Measurements from ENCODE around the gene FKTN.
"Not testable (repeated sequence)": the region's sequence is repeated elsewhere in the genome, so short reads cannot be mapped to it uniquely, and the experiment has no call there.

Gene FKTN

DNA sequence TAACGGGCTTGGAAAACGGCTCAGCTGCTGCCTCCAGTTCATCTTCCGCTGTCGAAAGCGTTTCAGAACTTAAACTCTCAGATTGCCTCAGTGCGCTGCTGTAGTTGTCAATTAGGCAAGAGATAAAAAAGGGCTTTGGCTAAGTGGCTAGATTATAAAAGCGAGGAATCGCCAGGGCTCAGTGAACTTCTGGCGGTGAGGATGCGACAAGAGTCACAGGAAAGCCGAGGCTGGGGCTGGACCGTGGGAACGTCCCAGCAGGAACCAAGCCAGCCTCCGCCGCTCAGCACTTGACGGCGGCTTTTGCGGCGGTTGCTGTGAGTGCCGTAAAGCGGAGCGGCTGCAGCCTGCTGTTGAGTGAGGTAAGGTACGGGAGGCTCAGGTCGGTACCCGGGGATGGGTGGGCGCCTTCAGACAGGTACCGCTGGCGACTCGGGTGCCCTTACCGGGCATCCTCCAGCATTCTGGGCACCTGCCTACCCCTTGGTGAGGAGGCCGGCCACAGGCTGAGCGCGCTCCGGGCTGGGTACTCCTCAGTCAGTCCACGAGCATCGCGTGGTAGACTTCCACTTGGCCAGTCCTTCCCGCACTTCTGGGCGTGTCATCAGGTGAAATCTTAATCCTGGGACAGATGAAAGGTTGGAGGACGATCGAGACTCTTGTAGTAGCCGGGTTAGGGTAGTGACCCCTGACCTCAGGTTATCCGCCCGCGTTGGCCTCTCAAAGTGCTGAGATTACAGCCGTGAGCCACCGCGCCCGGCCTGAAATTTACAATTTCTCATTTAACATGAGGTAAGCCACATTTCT, at the start of gene FKTN:
Gene FKTN, plus strand, starts transcription at position 328 of the 807 bp plus-strand sequence. CDS start 16,902 bp downstream, outside the sequence.
- in situ Hi-C loops (cut with HindIII; ENCODE audit: low sequenced_read_pairs), result no loop called here

DNA sequence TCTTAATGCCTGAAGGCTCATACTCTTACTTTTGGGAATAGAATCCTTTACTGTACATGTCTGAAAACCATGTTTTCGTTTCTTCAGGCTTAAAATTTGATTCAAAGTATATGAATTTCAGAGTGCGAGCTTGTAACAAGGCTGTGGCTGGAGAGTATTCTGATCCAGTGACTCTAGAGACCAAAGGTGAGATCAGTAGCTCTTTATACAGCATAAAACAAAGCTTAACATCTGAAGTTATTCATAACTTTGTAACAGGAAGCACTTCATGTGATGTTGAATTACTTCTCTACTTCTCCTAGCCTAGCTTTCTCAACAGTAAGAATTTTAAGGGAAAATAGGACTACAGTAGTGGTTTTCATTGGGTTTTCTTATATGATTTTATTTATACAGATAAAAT, 49.4 kb upstream of the FKTN start:
- in situ Hi-C loops (cut with HindIII; ENCODE audit: low sequenced_read_pairs), result no loop called here

DNA sequence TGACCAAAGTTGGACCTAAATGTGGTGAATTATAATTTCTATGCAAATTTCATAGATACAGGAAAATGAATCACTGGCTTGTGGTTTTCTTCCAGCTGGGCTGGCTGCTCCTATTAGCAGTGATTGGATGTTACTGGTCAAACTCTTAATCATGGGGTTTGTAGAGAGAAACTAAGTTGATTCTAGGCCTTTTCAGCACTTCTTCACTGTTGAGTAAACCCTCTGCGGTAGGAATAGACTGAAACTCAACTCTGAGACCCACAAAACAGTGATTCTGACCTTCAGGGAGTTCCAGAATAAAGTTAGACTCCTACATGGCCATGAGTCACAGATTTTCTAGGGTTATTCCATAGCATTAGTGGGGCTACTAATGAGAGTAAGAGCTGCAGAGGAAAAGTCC, 47.9 kb upstream of the FKTN start:
- in situ Hi-C loops (cut with HindIII; ENCODE audit: low sequenced_read_pairs), result no loop called here

DNA sequence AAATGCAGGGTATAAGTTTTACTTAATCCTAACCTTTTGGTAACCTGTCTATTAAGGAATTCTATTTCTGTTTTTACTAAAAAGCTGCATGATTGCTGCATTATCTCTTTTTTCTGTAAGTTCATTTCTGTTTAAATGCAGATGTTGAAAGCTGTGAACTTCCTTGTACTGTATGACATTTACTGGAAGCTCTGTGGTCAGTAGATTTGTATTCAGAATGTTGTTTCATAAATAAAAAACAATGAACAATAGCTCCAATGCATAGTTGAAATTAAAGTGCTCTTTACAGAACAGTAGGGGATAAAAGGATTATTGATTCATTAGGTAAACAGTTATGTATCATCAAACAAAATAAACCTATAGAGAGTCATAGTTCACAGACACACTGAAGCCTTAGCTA, 46.5 kb upstream of the FKTN start:
- in situ Hi-C loops (cut with HindIII; ENCODE audit: low sequenced_read_pairs), result no loop called here

DNA sequence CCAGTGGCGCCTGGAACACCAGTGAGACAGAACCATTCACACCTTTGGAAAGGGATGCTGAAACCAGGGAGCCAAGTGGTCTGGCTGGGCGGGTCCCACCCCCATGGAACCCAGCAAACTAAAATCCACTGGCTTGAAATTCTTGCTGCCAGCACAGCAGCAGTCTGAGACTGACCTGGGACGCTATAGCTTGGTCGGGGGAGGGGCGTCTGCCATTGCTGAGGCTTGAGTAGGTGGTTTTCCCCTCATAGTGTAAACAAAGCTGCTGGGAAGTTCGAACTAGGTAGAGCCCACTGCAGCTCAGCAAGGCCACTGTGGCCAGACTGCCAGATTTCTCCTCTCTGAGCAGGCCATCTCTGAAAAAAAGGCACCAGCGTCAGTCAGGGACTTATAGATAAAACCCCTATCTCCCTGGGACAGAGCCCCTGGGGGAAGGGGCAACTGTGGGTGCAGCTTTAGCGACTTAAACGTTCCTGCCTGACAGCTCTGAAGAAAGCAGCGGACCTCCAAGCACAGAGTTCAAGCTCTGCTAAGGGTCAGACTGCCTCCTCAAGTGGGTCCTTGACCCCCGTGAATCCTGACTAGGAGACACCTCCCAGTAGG, 42.0 kb upstream of the FKTN start:
- in situ Hi-C loops (cut with HindIII; ENCODE audit: low sequenced_read_pairs), result no loop called here

DNA sequence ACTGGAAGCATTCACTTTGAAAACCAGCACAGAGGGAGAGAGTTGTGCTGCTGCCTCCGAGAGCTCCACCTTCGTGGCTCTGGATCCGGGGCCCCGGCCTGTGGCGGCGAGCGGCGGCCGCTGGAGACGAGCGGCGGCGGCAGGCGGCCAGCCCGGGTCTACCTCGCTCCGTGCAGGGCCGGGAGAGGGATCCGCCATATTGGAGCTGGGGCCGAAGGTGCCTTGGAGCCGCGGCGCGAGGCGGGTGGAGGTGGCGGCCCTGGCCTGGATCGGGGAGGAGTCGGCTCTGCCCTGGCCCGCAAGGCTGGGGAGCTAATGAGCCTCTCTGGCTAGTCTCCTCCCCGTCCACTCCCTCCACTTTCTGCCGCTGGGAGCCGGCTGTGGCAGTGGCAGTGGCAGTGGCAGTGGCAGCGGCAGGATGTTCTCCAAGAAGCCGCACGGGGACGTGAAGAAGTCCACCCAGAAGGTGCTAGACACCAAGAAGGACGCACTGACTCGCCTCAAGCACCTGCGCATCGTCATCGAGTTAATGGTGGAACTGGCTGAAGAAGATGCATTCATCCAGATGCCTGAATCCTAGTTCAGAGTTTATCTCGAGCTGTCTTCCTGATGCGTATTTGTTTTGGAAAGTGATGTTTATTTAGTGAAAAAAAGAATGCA, 38.1 kb upstream of the FKTN start:
- in situ Hi-C loops (cut with HindIII; ENCODE audit: low sequenced_read_pairs), result not testable (repeated sequence)

DNA sequence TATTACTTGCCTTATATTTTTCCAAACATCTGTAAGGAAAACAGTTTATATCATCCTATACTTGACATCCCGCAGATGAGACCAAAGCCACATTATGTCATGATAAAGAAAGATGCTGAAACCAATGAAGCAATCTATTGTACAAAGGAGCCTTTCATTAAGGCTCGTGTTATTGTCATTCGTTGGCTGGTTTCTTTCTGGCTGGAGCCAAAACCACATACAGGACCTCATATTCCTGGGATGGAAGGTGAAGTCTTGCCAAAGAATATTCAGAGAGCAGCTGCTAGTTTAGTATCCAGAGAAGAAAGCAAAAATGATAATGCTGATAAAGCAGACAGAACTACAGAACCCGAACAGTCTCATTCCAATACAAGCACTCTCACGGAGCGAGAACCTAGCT, 36.9 kb upstream of the FKTN start:
- in situ Hi-C loops (cut with HindIII; ENCODE audit: low sequenced_read_pairs), result not testable (repeated sequence)

DNA sequence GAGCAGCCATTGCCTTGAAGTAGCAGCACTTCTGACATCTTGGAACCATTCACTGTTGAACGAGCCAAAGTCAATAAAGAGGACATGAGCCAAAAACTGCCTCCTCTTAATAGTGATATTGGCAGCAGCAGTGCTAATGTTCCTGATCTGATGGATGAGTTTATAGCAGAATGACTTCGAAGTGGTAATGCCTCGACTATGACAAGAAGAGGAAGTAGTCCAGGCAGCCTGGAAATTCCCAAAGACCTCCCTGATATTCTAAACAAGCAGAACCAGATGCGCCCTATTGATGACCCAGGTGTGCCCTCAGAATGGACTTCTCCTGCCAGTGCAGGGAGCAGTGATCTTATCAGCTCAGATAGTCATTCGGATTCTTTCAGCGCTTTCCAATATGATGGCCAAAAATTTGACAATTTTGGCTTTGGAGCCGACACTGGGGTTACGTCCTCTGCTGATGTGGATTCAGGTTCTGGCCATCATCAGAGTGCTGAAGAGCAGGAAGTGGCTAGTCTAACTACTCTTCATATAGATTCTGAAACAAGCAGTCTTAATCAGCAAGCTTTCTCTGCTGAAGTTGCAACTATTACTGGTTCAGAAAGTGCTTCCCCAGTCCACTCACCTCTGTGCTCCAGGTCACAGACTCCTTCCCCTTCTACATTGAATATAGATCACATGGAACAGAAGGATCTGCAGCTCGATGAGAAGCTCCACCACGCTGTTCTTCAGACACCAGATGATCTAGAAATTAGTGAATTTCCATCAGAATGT, 35.1 kb upstream of the FKTN start:
- in situ Hi-C loops (cut with HindIII; ENCODE audit: low sequenced_read_pairs), result not testable (repeated sequence)

DNA sequence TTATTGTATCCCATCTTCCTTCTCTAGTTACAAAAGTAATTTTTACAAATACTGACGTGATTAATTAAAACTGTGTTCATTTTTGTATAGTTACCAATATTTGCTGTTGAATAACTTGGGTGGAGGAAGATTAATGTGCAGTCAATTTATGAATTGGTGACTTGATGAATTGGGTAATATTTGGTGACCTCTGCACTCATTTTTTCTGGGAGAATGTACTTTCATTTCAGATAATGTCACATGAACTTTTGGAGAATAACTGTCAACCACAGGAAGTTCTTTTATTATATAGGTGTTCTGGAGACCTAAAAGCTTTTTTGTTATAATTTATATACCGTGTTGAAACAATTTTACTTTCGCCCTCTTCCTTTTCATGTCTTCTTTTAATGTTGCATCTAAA, 26.4 kb upstream of the FKTN start:
- in situ Hi-C loops (cut with HindIII; ENCODE audit: low sequenced_read_pairs), result no loop called here

DNA sequence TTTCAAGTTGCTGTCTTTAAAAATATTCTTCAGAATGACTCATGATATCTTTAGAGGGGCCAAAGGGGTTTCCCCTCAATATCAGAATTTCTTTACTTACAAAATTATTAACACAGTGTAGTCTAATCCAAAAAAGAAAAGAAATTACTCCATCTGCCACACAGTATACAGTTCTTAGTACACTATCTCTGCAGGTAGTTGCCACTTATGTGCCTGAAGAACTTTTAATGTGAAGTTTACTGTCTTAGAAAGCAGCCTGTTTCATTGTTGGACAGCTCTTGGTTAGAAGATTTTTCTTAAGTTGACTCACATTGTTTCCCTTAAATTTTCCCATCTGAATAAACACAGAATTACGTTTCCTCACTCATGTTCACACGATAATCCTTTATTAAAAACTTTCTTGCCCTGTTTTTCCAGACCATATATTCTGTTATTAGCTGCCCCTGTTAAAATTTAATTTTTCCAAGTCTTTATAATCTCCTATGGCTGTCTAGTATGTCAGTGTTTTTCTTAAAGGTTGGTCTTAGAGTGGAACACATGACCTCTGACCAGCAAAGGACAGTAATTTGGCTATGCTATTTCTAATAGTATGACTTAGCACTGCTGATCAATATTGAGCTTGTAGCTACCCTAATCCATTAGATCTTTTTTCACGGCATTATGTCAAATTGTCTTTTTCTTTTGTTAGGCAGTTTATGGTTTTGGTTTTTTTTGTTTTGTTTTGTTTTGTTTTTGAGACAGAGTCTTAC, 21.8 kb upstream of the FKTN start:
- in situ Hi-C loops (cut with HindIII; ENCODE audit: low sequenced_read_pairs), result no loop called here

DNA sequence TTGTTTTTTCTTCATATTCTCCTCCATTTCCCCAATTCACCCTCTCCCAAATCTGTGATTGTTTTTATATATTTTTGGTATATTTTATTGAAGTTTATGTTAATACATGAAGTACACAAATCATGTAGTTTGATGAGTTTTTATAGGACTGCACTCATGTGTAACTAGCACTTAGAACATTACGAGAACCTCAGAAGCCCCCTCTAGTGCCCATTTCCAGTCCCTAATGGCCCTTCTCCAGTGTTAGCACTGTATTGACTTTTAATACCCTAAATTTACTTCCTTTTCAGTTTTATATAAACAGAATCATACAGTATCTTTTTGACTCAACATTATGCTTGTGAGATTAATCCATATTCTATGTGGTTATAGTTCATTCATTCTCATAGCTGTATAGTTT, 18.5 kb upstream of the FKTN start:
- in situ Hi-C loops (cut with HindIII; ENCODE audit: low sequenced_read_pairs), result no loop called here

DNA sequence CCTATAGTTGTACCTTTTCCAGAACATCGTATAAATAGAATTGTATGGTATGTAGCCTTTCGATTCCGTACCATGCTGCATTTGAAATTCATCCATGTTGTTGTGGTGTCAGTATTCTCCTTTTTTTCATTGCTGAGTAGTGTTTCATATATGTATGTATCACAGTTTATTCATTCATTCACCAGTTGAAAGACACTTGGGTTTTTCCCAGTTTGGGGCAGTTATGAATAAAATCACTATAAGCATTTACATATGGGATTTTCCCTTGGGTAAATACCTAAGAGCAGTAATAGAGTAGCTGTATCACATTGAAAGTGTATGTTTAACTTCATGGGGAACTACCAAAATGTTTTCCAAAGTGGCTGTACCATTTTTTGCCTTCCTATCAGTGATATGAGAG, 16.1 kb upstream of the FKTN start:
- in situ Hi-C loops (cut with HindIII; ENCODE audit: low sequenced_read_pairs), result no loop called here

DNA sequence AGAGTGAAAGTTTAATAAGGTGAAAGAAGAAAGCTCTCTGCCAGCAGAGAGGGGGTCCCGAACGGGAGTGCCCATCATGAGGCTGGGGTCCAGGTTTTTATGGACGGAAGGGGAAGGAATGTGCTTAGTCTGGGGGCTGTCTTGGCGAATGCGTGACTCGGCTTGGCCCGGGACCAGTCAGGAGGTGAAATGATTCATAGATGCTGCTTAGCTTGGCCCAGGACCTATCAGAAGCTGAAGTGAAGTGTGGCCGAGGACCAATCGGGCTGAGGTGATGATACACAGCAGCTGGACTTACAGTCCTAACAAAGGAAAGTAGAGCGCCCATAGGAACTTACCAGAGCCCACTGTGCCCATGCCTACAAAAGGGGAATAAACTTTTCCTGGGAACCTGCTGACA, 3.9 kb upstream of the FKTN start:
- in situ Hi-C loops (cut with HindIII; ENCODE audit: low sequenced_read_pairs), result no loop called here

DNA sequence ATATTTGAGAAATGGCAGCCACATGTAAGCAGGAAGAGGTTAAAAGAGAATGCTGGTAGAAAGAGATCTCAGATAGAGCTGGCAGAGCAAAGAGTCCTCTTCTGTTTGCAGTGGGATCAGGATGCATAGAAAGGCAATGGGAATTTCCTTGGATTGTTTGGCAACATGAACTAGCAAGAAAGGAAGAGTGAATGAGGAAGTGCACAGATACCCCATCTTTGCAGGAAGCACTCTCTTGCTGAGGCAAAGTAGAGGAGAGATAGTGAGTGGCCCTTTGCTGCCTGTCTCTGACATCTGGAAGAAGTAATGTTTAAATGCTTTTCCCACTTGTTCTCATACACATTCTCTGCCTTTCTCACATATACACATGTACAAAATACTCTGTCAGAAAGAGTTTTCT, 14.5 kb downstream of the FKTN start:
- in situ Hi-C loops (cut with HindIII; ENCODE audit: low sequenced_read_pairs), result no loop called here

DNA sequence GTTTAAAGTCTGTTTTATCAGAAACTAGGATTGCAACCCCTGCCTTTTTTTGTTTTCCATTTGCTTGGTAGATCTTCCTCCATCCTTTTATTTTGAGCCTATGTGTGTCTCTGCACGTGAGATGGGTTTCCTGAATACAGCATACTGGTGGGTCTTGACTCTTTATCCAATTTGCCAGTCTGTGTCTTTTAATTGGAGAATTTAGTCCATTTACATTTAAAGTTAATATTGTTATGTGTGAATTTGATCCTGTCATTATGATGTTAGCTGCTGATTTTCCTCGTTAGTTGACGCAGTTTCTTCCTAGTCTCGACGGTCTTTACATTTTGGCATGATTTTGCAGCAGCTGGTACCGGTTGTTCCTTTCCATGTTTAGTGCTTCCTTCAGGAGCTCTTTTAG, 22.0 kb downstream of the FKTN start:
- in situ Hi-C loops (cut with HindIII; ENCODE audit: low sequenced_read_pairs), result not testable (repeated sequence)

DNA sequence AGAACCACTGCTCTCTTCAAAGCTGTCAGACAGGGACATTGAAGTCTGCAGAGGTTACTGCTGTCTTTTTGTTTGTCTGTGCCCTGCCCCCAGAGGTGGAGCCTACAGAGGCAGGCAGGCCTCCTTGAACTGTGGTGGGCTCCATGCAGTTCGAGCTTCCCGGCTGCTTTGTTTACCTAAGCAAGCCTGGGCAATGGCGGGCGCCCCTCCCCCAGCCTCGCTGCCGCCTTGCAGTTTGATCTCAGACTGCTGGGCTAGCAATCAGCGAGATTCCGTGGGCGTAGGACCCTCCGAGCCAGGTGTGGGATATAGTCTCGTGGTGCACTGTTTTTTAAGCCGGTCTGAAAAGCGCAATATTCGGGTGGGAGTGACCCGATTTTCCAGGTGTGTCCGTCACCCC, 23.6 kb downstream of the FKTN start:
- in situ Hi-C loops (cut with HindIII; ENCODE audit: low sequenced_read_pairs), result not testable (repeated sequence)

DNA sequence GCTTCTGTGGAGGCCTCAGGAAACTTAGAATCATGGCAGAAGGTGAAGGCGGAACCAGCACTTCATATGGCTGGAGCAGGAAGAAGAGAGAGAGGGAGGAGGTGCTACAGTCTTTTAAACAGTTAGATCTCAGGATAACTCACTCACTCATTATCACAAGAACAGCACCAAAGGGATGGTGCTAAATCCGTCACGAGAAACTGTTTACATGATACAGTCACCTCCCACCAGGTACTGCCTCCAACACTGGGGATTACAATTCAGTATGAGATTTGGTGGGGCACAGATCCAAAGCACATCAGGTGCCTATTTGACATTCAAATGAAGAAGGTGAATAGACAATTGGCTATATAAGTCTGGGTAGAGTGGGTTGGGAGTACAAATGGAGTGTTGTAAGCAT, 35.2 kb downstream of the FKTN start:
- in situ Hi-C loops (cut with HindIII; ENCODE audit: low sequenced_read_pairs), result no loop called here

DNA sequence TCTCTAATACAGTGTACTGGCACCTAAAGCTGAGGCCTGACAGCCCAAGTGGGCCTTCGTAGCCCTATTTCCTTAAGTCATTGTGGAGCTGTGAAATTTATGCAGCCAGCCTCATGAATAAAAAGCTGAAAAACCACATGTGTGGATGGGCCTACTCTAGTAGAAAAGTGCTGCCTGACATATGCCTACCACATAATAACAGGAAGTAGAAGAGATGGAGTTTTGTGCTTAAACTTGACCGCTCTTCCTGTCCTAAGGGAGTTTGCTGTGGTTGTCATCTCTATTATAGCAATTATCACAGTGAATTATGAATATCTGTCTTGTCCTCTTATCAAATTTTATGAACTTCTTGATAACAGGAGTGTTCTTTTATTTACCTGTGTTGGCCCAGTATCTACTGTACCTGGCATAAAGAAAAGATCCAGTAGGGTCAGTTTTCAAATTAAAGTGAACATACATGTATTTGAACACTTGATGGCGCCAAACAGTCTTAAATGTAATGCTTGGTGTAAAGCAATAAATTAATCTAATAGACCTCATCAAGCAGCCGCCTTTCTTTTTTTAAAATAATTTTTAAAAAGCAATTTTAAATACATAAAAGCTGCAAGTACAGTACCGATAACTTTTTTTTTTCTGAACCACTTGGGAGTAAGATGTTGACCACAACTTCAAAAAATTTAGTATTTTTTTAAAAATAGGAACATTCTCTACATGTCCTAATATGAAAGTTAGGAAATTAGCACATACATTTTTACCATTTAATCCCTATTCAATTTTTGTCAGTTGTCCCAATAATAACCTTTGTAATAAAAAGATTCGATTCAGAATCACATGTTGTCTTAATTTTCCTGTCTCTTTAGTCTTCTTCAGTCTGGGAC, 51.0 kb downstream of the FKTN start:
- in situ Hi-C loops (cut with HindIII; ENCODE audit: low sequenced_read_pairs), result no loop called here

DNA sequence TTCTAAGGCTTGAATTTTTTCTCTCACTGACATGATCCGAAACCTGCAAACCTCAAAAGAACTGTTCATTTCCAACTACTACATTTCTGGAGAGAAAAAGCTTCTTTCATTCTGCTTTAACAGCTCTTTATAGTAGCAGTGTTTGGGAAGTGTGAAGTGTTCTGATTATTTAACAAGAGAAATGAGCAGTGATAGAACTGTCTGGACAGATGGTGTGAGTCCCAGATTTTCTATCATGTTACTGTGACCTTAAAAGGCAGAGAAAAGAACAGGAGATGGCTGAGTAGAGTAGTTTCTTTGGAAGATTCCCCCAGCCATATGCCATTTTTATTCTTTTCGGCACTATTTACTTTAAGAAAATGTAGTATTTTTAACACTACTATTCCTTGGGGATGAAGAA, 63.1 kb downstream of the FKTN start:
- in situ Hi-C loops (cut with HindIII; ENCODE audit: low sequenced_read_pairs), result loop anchor here (5.0 kb wide), 1 partner anchor 36 kb away; no protein-coding TSS in a partner anchor

DNA sequence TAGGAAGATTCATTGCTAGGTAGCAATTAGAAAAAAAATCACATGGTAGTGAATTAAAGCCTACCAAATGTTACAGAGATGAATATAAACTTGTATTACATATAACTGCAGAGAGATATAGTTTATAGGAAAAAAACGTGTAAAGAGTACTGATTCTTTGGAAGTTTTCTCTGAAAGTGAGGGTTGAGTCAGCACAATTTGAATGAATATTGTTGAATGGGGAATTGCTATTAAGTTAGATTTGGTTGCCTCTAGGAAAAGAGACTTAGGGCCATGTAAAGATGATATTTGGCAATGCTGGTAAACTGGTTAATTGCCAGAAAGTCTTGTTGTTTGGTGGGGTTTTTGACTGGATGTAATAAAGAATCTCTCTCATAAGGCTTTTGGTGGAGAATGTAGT, 67.2 kb downstream of the FKTN start:
- in situ Hi-C loops (cut with HindIII; ENCODE audit: low sequenced_read_pairs), result no loop called here

Data from endothelial cell of hepatic sinusoid (primary cell).